HG03175 (cell line): ENCODE results near the gene ADD1.

Source experiments
- ATAC-seq: cut with Tn5 transposase; IDR thresholded peaks from one replicate; pipeline ENCODE4 v1.9.1; 2021; ENCODE audit warnings: mild to moderate bottlenecking, moderate library complexity; ENCODE audit not compliant: unreplicated experiment

Gene ADD1

DNA sequence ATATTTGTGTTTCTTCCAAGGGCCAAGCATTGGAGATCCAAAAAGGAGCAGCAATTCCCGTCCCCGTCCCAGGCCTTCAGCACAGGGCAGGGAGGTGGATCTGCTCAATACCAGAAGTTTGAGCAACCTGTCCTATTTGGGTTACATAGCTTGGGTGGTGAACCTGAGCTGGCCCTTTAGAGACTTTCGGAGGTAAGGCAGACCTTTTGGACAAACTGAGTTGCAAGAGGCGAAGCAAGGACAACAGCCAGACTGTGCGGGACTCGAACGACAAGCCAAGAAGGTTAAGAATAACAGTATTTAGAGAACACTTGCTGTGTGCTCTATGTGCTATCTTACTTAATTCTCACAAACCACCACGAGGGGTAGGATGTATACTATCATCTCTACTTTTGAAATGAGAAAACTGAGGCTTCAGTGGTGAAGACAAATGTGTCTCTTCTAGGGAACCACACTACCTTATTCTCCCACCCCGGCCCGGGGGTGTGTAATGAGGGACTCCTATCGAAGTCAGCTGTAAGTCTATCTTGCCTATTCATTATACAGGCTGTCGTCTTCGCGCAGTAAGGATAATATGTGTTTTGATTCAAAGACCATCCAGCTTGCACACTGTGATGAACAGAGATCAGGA, 118.3 kb downstream of the ADD1 start:
- ATAC-seq, result no peak

- peak; percentile 27 for ATAC-seq
Measured at GRCh38 chr4:2962614-2963174, 119.0 kb downstream of the ADD1 start.

DNA sequence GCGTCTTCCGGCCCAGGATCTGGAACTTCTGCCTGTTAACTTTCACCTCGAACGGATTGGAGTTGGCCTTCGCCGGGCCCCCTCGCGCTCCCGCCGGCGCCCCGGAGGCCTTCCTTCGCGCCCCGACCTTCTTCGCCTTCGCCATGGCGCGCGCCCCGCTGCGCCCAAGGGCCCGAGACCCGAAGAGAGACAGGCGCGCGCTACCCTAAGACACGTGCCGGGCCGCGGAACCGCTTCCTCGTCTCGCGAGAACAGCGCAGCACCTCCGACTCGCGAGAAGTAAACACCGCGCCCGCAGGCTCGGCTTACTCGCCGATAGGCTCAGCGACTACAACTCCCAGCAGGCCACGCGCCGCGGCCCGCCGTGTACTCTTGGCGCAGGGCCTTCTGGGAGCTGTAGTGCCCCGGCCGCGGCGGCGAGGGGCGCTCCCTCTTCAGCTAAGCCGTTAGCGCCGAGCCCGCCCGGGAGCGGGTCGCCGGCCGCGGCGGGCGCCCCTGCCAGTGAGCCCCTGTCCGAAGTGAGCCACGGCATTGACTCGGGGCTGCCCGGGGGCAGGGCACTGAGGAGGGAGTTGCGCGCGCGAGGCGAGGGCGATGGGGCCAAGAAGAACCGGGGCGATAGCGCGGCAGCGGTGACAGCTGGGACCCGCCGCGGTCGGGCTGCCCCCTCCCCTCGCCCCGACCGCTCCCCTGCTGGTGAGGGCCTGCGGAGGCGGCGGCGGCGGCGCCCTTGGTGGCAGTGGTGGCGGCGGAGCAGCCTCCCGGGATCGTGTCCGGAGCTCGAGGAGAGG, 119.7 kb downstream of the ADD1 start, which contains the start of the genes GRK4 and NOP14:
TSS of gene GRK4 (plus strand) at position 397 of the 791 bp plus-strand sequence. CDS start 500 bp downstream, outside the sequence.
TSS of gene NOP14 (minus strand) at position 232 of the 791 bp plus-strand sequence. CDS start at position 145, 87 bp downstream.
- peak; percentile 91 for ATAC-seq

DNA sequence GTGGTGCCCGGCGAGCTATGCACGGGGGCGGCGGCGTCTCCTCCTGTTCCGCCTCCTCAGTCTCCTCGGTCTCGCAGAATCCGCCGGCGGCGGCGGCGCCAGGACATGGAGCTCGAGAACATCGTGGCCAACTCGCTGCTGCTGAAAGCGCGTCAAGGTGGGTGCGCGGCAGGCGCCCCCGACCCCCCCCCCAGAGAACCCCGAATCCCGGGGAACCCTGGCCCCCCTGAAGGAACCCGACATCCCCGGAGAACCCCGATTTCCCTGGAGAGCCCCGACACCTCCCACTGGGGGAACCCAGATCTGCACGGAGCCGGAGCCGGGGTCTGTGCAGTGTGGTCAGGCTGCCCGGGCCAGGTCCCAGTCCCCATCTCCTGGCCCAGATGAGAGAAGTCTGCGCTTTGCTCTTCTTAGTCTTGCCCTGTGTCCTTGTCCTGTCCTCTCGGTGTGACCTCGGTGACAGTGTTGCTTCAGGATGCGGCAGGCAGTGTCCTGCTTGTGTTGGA, 120.4 kb downstream of the ADD1 start:
- peak; percentile 34 for ATAC-seq

DNA sequence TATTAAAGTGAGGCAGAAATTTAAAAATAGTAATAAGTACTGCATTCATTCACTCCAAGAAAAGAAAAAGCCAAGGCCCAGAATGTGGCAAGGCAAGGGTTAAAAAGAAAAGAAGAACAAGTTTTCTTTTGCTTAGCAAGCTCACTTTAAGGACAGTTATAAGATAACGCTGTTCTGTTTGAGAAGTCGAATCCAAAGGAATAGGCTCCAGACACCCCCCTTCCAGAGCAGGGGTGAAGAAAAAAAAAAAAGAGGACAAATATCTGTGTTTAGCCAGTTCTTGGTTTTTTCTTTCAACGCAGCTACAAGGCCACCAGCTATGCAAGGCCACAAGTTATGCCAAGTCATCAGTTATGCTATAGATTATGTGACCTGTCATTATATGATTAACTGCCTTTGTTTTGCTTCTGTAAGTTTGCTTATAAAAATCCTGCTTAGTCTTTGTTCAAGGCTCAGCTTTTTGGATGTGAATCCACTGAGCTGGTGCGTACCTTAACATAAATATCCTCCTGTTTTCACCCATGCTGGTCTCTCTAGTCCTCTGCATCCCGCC, 121.1 kb downstream of the ADD1 start:
- ATAC-seq, result no peak

DNA sequence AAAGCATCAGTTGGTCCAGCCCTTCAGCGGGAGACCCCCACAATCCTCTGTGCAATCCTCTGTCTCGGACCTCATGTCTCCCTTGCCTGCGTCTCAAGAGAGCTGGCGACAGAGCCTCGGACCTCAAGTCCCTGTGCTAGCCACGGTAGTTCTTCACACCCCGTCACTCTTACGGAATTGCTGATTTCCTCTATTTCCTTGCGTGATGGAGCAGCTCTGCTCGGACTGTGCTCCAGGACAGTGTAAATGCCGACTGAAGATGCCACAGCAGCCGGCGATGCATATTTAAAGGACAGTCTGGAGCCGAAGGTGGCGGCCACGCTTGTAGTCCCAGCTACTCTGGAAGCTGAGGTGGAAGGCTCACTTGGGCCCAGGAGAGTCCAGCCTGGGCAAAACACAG, 121.6 kb downstream of the ADD1 start:
- ATAC-seq, result no peak

DNA sequence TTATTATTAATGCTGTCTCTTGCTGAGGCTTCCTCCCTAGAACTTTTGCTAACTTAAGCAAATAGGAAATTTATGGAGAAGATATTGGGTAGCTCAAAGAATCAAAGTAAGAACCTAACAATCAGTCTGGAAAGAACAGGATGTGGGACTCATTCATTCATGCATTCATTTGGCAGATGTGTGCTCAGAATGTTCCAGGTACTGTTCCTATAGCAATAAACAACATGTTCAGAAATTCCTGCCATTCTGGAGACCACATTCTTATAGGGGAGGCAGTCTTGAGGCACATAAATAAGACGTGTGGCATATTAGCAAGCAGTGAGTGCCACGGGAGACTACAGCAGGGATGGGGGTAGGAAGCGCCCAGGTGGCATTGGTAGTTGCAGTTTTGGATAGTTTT, 124.7 kb downstream of the ADD1 start:
- no peak for ATAC-seq

GRCh38 chr4:2971275-2971674, 127.6 kb downstream of the ADD1 start:
- ATAC-seq, result no peak

DNA sequence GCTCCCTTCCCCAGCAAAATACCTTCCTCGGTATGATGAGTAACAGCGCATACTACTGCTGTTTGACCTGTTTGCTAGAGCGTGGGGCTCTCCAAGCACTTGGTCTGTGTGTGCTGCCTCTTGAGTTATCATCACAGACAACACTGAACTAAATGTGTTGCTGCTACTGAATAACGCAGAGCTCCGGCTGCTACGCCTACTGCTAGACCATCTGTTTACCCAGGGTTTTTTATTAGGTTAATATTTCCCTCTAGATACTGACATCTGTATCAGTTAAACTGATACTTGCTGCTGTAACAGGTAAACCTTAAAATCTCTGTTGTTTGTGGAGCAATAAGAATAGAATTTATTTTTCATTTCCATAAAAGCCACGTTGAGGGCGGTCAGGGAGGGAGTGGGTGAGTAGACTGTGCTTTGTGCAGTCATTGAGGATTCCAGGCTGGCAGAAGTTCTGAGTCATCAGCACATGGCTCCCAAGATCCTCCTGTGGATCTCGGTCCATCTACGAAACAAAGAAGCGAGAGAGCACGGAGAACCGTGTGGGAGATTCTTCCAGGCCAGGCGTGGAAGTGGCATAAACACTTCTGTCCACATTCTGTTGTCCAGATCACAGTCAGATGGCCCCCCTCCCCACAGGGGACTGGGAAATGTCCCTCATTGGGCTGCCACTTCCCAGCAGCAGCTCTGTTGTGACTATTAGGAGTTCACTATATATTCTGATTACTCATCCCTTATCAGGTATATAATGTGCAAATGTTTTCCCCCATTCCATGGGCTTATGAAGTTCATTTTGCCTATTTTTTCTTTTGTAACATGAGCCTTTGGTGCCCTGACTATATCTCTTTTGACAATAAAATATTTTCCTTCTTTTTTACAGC, 133.8 kb downstream of the ADD1 start:
- ATAC-seq, result no peak
